ENCODE results near the gene SP140L.

Gene SP140L

DNA sequence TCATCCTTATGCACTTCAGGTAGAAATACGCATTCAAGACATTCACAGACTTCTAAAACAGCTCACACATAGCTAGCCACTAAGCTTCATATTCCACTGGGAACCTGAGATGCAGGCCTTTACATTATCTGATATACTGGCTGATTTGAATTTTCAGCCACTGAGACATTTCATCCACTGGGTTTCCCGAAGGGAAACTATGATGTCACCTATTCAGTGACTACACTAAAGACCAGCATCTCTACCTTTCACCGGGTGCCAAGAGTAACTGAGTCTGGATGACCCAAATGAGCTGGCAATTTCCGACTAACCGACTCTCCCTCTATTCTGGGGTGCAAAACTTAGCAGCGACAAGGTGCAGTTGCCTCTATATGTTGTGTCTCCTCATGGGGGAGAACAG is 31.8 kb upstream of the SP140L start:
- no peaks in the 10 kb centered on the region for H3K36me3 ChIP-seq (ENCODE audit: control insufficient read depth in 1 of 2, insufficient read depth in 2 of 2, low read depth in 1 of 2, low read length in 2 of 2)
- 85% methylated on average over 6 of the region's 6 CpGs for WGBS
- H2AK5ac ChIP-seq (ENCODE audit: low read length, severe bottlenecking) = no peak overlapping the region

DNA sequence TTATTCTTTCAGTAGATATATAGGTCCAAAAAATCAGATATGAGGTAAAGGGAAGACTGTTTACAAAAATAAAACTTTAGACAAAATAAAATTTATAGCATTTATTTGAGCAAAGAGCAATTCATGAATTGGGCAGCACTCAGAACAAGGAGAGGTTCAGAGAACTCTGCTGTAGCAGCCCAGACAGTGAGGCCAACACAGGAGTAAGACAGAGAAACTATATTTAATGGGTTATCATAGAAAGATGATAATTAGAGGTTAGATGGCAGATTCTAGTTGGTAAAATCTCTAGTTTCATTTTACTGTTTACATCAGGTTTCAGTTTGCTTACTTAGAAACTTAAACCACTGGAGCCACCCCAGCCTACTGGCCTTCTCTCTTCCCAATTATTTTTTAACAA is 30.1 kb upstream of the SP140L start:
- Histone ChIP-seq H3K23ac (ENCODE audit: low read length in 2 of 2) (no peak overlapping the region), H4K8ac (ENCODE audit: low read length) (no peak overlapping the region), H3K14ac (ENCODE audit: low read length in 2 of 2) (no peak overlapping the region), H3K4me1 (ENCODE audit: control insufficient read depth, insufficient read depth, low read depth, low read length) (no peaks in the 10 kb centered on the region), H4K91ac (ENCODE audit: low read length) (no peak overlapping the region), H2AFZ (ENCODE audit: low read depth, low read length) (no peak overlapping the region), H2BK5ac (ENCODE audit: low read depth, low read length, poor library complexity, severe bottlenecking) (no peak overlapping the region), H2BK15ac (ENCODE audit: low read depth, poor library complexity, severe bottlenecking) (no peak overlapping the region), H3K9me3 (ENCODE audit: control insufficient read depth, low read length) (peaks cover 9% of the 10 kb centered on the region), H2AK5ac (ENCODE audit: low read length, severe bottlenecking) (no peak overlapping the region), H3K27ac (ENCODE audit: low read length, poor library complexity, severe bottlenecking) (no peak overlapping the region), H3K4me2 (ENCODE audit: low read length, poor library complexity, severe bottlenecking) (no peak overlapping the region), H3K27me3 (ENCODE audit: control insufficient read depth in 1 of 2, insufficient read depth in 1 of 2, low read length in 2 of 2) (no peaks in the 10 kb centered on the region), H3K4ac (ENCODE audit: low read depth in 1 of 2, low read length in 2 of 2) (no peak overlapping the region), H3K79me1 (replicated peaks; ENCODE audit: low read length, poor library complexity, severe bottlenecking) (no peaks in the 10 kb centered on the region), H3K9ac (ENCODE audit: low read length) (no peak overlapping the region), H2BK12ac (ENCODE audit: low read length in 2 of 2) (no peak overlapping the region), H3K18ac (ENCODE audit: low read depth in 1 of 2, low read length in 2 of 2) (no peak overlapping the region), H2BK120ac (ENCODE audit: low read depth, low read length) (no peak overlapping the region), H3K4me3 (ENCODE audit: insufficient read depth in 1 of 2, low read depth in 1 of 2, low read length in 2 of 2) (no peak overlapping the region), H3K36me3 (ENCODE audit: control insufficient read depth in 1 of 2, insufficient read depth in 2 of 2, low read depth in 1 of 2, low read length in 2 of 2) (no peaks in the 10 kb centered on the region)
- DNase-seq = no peak

More for the DNA sequence above, 31.8 kb upstream of the SP140L start:
- no peak overlapping the region for H2BK12ac ChIP-seq (ENCODE audit: low read length in 2 of 2)
- no peak overlapping the region for H4K91ac ChIP-seq (ENCODE audit: low read length)
- no peak overlapping the region for H3K4me3 ChIP-seq (ENCODE audit: insufficient read depth in 1 of 2, low read depth in 1 of 2, low read length in 2 of 2)
- no peak overlapping the region for H4K8ac ChIP-seq (ENCODE audit: low read length)
- no peak overlapping the region for H3K18ac ChIP-seq (ENCODE audit: low read depth in 1 of 2, low read length in 2 of 2)
- no peak overlapping the region for H3K4me2 ChIP-seq (ENCODE audit: low read length, poor library complexity, severe bottlenecking)
- H3K79me1 ChIP-seq (replicated peaks; ENCODE audit: low read length, poor library complexity, severe bottlenecking) = no peaks in the 10 kb centered on the region
- H2BK120ac ChIP-seq (ENCODE audit: low read depth, low read length) = no peak overlapping the region
- H2AFZ ChIP-seq (ENCODE audit: low read depth, low read length) = no peak overlapping the region
- no peak overlapping the region for H3K23ac ChIP-seq (ENCODE audit: low read length in 2 of 2)
- no peak overlapping the region for H3K27ac ChIP-seq (ENCODE audit: low read length, poor library complexity, severe bottlenecking)
- H3K9me3 ChIP-seq (ENCODE audit: control insufficient read depth, low read length) = peaks cover 6% of the 10 kb centered on the region
- H3K4me1 ChIP-seq (ENCODE audit: control insufficient read depth, insufficient read depth, low read depth, low read length) = no peaks in the 10 kb centered on the region
- no peak for DNase-seq
- H2BK15ac ChIP-seq (ENCODE audit: low read depth, poor library complexity, severe bottlenecking) = no peak overlapping the region
- H3K27me3 ChIP-seq (ENCODE audit: control insufficient read depth in 1 of 2, insufficient read depth in 1 of 2, low read length in 2 of 2) = no peaks in the 10 kb centered on the region
- H3K9ac ChIP-seq (ENCODE audit: low read length) = no peak overlapping the region
- no peak overlapping the region for H3K4ac ChIP-seq (ENCODE audit: low read depth in 1 of 2, low read length in 2 of 2)
- no peak overlapping the region for H2BK5ac ChIP-seq (ENCODE audit: low read depth, low read length, poor library complexity, severe bottlenecking)
- H3K14ac ChIP-seq (ENCODE audit: low read length in 2 of 2) = no peak overlapping the region

DNA sequence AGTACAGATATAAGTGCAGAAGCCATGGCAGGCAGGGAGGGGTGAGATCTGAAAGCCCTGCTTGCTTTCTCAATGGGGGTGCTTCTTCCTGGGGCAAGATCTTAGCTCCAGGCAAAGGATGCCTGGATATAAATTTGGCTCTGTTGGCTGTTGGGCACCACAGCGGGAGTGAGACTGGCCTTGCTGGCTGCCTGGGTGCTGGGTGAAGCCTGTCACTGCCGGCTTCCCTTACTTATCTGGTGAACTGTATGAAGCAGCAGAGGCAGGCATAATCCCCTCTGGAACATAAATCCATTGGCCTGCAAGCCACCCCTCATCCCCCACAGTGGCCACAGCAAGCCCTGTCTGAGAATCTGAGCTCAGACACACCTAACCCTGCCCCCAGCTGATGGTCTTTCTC is 27.4 kb upstream of the SP140L start:
- no peak overlapping the region for H2AFZ ChIP-seq (ENCODE audit: low read depth, low read length)

DNA sequence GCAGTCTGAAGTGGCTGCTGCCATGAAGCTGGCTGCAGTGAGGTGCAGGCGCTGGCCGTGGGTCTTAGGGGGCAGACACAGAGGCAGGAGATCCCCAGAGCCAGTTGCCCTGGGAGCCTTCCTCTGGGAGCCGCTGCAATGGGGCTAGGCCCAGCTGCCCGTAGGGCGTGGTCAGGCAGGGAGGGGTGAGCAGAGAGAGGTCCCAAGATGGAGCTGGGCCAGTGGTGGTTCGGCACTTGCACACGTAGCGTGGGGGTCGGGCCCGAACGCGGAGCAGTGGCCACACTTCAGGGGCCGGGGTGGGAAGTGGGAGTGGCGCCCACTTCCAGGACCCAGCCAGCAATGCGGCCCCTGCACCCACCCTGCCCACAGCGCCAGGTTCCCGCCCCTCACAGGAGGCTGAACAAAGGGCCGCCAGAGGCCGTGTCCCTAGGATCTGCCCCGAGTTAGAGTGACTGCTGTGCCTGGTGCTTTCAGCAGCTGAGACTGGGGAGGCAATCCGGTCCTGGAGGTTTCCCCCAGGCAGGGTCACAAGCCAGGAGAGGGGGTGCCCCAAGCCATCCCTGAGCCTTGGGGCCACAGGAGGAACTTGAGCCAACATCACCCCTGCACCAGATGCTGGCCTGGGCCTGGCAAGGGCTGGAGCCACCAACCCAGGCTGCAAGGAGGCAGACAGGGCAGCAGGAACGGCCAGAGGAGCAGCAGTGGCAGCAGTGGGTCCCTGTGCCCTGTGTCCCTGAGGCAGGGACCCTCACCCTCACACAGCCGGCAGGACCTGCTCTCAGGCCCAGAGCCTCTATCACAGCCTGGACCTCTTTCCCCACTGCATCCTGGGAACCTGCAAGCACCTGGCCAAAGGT is 21.3 kb upstream of the SP140L start:
- H3K4me3 ChIP-seq (ENCODE audit: insufficient read depth in 1 of 2, low read depth in 1 of 2, low read length in 2 of 2) = peak overlapping the region in 1 of 2 experiments; percentile 3
- H2AK5ac ChIP-seq (ENCODE audit: low read length, severe bottlenecking) = no peak overlapping the region
- no peak overlapping the region for H3K14ac ChIP-seq (ENCODE audit: low read length in 2 of 2)
- H3K18ac ChIP-seq (ENCODE audit: low read depth in 1 of 2, low read length in 2 of 2) = no peak overlapping the region
- no peak overlapping the region for H2BK120ac ChIP-seq (ENCODE audit: low read depth, low read length)
- no peak overlapping the region for H3K27ac ChIP-seq (ENCODE audit: low read length, poor library complexity, severe bottlenecking)
- no peaks in the 10 kb centered on the region for H3K27me3 ChIP-seq (ENCODE audit: control insufficient read depth in 1 of 2, insufficient read depth in 1 of 2, low read length in 2 of 2)
- DNase-seq = no peak
- peaks cover 3% of the 10 kb centered on the region for H3K4me1 ChIP-seq (ENCODE audit: control insufficient read depth, insufficient read depth, low read depth, low read length)
- H3K4me2 ChIP-seq (ENCODE audit: low read length, poor library complexity, severe bottlenecking) = no peak overlapping the region
- no peak overlapping the region for H3K23ac ChIP-seq (ENCODE audit: low read length in 2 of 2)
- no peaks in the 10 kb centered on the region for H3K79me1 ChIP-seq (replicated peaks; ENCODE audit: low read length, poor library complexity, severe bottlenecking)
- no peak overlapping the region for H2BK15ac ChIP-seq (ENCODE audit: low read depth, poor library complexity, severe bottlenecking)
- H2AFZ ChIP-seq (ENCODE audit: low read depth, low read length) = no peak overlapping the region
- no peak overlapping the region for H2BK12ac ChIP-seq (ENCODE audit: low read length in 2 of 2)
- H4K8ac ChIP-seq (ENCODE audit: low read length) = no peak overlapping the region
- no peak overlapping the region for H4K91ac ChIP-seq (ENCODE audit: low read length)
- H3K9me3 ChIP-seq (ENCODE audit: control insufficient read depth, low read length) = peaks cover 15% of the 10 kb centered on the region
- peaks cover 0 to 4% of the 10 kb centered on the region in 2 experiments for H3K36me3 ChIP-seq (ENCODE audit: control insufficient read depth in 1 of 2, insufficient read depth in 2 of 2, low read depth in 1 of 2, low read length in 2 of 2)
- 86% methylated on average over 22 of the region's 23 CpGs for WGBS
- no peak overlapping the region for H3K9ac ChIP-seq (ENCODE audit: low read length)
- no peak overlapping the region for H3K4ac ChIP-seq (ENCODE audit: low read depth in 1 of 2, low read length in 2 of 2)
- H2BK5ac ChIP-seq (ENCODE audit: low read depth, low read length, poor library complexity, severe bottlenecking) = no peak overlapping the region

More for the DNA sequence above, 27.4 kb upstream of the SP140L start:
- Histone ChIP-seq H3K36me3 (ENCODE audit: control insufficient read depth in 1 of 2, insufficient read depth in 2 of 2, low read depth in 1 of 2, low read length in 2 of 2) (no peaks in the 10 kb centered on the region), H3K4me3 (ENCODE audit: insufficient read depth in 1 of 2, low read depth in 1 of 2, low read length in 2 of 2) (no peak overlapping the region), H4K91ac (ENCODE audit: low read length) (no peak overlapping the region), H3K79me1 (replicated peaks; ENCODE audit: low read length, poor library complexity, severe bottlenecking) (no peaks in the 10 kb centered on the region), H3K14ac (ENCODE audit: low read length in 2 of 2) (peak overlapping the region in 1 of 2 experiments; percentile 39), H3K23ac (ENCODE audit: low read length in 2 of 2) (no peak overlapping the region), H3K4me2 (ENCODE audit: low read length, poor library complexity, severe bottlenecking) (no peak overlapping the region), H3K4ac (ENCODE audit: low read depth in 1 of 2, low read length in 2 of 2) (no peak overlapping the region), H2AK5ac (ENCODE audit: low read length, severe bottlenecking) (no peak overlapping the region), H3K9ac (ENCODE audit: low read length) (no peak overlapping the region), H3K18ac (ENCODE audit: low read depth in 1 of 2, low read length in 2 of 2) (no peak overlapping the region), H3K27me3 (ENCODE audit: control insufficient read depth in 1 of 2, insufficient read depth in 1 of 2, low read length in 2 of 2) (no peaks in the 10 kb centered on the region), H3K27ac (ENCODE audit: low read length, poor library complexity, severe bottlenecking) (no peak overlapping the region), H2BK12ac (ENCODE audit: low read length in 2 of 2) (no peak overlapping the region), H2BK15ac (ENCODE audit: low read depth, poor library complexity, severe bottlenecking) (no peak overlapping the region), H2BK5ac (ENCODE audit: low read depth, low read length, poor library complexity, severe bottlenecking) (no peak overlapping the region), H4K8ac (ENCODE audit: low read length) (no peak overlapping the region), H2BK120ac (ENCODE audit: low read depth, low read length) (no peak overlapping the region), H3K9me3 (ENCODE audit: control insufficient read depth, low read length) (peaks cover 24% of the 10 kb centered on the region), H3K4me1 (ENCODE audit: control insufficient read depth, insufficient read depth, low read depth, low read length) (no peaks in the 10 kb centered on the region)
- DNase-seq = no peak
- WGBS = 90% methylated on average over 2 of the region's 2 CpGs
